IMR-90 (cell line): Measurements from ENCODE around the gene NBEA.

Experiments
- BHLHE40 ChIP-seq: fragments of 150-350 bp; IDR thresholded peaks from 2 replicates; pipeline ENCODE4 v1.6.1; 2016; ENCODE audit warnings: mild to moderate bottlenecking, low read depth, low read length
- ELK1 ChIP-seq: fragments of 150-350 bp; IDR thresholded peaks from 2 replicates; pipeline ENCODE4 v1.6.1; 2016; ENCODE audit warnings: low read depth, mild to moderate bottlenecking, low read length, moderate library complexity, borderline replicate concordance
- POLR2A ChIP-seq: IDR thresholded peaks from 2 replicates; pipeline ENCODE4 v1.6.1; 2012; ENCODE audit warnings: mild to moderate bottlenecking, low read depth, low read length
- RAD21 ChIP-seq: IDR thresholded peaks from 2 replicates; pipeline ENCODE4 v1.6.1; 2012; ENCODE audit warnings: low read length, improper control_type of control experiment
- USF2 ChIP-seq: fragments of 150-350 bp; IDR thresholded peaks from 2 replicates; pipeline ENCODE4 v1.6.1; 2017; ENCODE audit warnings: mild to moderate bottlenecking, antibody characterized with exemption, low read length, low read depth
- TF ChIP-seq, protein P1 (sequence below): conservative IDR thresholded peaks from 2 replicates; pipeline ENCODE4 v1.5.1; 2012; ENCODE audit warnings: mild to moderate bottlenecking, low read depth, low read length, improper control_type of control experiment

- TF ChIP-seq, protein P1, sequence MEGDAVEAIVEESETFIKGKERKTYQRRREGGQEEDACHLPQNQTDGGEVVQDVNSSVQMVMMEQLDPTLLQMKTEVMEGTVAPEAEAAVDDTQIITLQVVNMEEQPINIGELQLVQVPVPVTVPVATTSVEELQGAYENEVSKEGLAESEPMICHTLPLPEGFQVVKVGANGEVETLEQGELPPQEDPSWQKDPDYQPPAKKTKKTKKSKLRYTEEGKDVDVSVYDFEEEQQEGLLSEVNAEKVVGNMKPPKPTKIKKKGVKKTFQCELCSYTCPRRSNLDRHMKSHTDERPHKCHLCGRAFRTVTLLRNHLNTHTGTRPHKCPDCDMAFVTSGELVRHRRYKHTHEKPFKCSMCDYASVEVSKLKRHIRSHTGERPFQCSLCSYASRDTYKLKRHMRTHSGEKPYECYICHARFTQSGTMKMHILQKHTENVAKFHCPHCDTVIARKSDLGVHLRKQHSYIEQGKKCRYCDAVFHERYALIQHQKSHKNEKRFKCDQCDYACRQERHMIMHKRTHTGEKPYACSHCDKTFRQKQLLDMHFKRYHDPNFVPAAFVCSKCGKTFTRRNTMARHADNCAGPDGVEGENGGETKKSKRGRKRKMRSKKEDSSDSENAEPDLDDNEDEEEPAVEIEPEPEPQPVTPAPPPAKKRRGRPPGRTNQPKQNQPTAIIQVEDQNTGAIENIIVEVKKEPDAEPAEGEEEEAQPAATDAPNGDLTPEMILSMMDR: no peak
- TF ChIP-seq POLR2A: no peak
- TF ChIP-seq USF2: no peak
- TF ChIP-seq ELK1: no peak
- no peak for TF ChIP-seq RAD21
- no peak for TF ChIP-seq BHLHE40
These were observed 42.2 kb upstream of the NBEA start for GRCh38 chr13:34899888-34900287.
